ENCODE data around the gene ANXA11. TPM values are rescaled to one million over a fixed set of nuclear protein-coding genes. Genes with fewer than 3 reads are reported as not detected.

ANXA11 gene
- 64.8 TPM for polyA plus RNA-seq (2012; ENCODE audit: insufficient read length, low read depth)

DNA sequence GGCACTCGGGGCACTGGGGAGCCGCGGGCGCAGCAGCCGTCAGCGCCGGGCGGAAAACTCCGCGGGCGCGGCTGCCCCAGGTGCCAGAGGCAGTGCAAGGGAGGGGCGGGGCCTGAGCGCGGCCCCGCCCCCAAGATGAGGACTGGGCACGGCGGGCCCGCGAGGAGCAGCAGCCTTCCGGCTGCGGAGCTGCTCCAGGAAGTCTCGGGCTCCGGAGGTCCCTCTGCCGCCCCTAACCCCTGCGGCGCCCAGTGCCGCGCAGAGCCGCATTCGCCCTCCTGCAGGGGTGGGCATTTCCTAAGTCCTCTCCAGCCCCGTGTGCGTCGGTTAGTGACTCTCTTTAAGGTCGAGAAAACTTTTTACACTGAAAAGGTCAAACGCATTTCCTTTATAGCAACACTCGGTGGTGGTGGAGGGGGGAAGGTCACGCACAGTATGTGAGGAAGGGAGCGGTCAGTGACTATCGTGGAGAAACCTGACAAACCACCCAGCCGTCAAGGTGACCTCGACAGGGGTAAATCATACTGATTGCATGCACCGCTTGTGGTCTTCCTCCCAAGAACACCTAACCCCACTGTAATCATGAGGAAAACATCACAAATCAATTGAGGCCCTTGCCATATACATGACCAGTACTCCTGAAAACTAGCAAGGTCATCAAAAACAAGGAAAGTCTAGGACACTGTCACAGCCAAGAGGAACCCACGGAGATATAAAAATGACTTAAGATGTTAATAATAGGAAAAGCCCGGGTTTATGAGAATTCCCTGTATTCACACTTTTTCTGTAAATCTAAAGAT lies at the start of gene ANXA11:
Gene ANXA11 (minus strand): TSS at position 61 of the 800 bp plus-strand sequence. CDS start 32,676 bp downstream, outside the sequence.
- no peak for TF ChIP-seq SIN3A (IDR thresholded peaks at IDR 0.05; ENCODE audit: borderline replicate concordance, insufficient read depth, low read length)
- peak; percentile 52; the same call in 1 of the 2 replicates for TF ChIP-seq POLR2AphosphoS5 (IDR thresholded peaks at IDR 0.05; ENCODE audit: low read depth, low read length)

- TF ChIP-seq, protein P1, sequence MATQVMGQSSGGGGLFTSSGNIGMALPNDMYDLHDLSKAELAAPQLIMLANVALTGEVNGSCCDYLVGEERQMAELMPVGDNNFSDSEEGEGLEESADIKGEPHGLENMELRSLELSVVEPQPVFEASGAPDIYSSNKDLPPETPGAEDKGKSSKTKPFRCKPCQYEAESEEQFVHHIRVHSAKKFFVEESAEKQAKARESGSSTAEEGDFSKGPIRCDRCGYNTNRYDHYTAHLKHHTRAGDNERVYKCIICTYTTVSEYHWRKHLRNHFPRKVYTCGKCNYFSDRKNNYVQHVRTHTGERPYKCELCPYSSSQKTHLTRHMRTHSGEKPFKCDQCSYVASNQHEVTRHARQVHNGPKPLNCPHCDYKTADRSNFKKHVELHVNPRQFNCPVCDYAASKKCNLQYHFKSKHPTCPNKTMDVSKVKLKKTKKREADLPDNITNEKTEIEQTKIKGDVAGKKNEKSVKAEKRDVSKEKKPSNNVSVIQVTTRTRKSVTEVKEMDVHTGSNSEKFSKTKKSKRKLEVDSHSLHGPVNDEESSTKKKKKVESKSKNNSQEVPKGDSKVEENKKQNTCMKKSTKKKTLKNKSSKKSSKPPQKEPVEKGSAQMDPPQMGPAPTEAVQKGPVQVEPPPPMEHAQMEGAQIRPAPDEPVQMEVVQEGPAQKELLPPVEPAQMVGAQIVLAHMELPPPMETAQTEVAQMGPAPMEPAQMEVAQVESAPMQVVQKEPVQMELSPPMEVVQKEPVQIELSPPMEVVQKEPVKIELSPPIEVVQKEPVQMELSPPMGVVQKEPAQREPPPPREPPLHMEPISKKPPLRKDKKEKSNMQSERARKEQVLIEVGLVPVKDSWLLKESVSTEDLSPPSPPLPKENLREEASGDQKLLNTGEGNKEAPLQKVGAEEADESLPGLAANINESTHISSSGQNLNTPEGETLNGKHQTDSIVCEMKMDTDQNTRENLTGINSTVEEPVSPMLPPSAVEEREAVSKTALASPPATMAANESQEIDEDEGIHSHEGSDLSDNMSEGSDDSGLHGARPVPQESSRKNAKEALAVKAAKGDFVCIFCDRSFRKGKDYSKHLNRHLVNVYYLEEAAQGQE (IDR thresholded peaks at IDR 0.05; ENCODE audit: insufficient read depth in 1 of 2, low read depth in 2 of 2, low read length in 2 of 2), result no peak
- TF ChIP-seq TAF1 (IDR thresholded peaks at IDR 0.05; ENCODE audit: borderline replicate concordance, insufficient read depth, low read length) (no peak), FOXP2 (optimal IDR thresholded peaks at IDR 0.05; ENCODE audit: borderline replicate concordance, extremely low read depth, extremely low read length, insufficient read depth) (no peak), SIN3A (IDR thresholded peaks at IDR 0.05; ENCODE audit: borderline replicate concordance, insufficient read depth, low read length) (no peak), POLR2AphosphoS5 (IDR thresholded peaks at IDR 0.05; ENCODE audit: low read depth, low read length) (no peak)
Observed at GRCh38 chr10:80253266-80253962, 48.1 kb upstream of the ANXA11 start.

DNA sequence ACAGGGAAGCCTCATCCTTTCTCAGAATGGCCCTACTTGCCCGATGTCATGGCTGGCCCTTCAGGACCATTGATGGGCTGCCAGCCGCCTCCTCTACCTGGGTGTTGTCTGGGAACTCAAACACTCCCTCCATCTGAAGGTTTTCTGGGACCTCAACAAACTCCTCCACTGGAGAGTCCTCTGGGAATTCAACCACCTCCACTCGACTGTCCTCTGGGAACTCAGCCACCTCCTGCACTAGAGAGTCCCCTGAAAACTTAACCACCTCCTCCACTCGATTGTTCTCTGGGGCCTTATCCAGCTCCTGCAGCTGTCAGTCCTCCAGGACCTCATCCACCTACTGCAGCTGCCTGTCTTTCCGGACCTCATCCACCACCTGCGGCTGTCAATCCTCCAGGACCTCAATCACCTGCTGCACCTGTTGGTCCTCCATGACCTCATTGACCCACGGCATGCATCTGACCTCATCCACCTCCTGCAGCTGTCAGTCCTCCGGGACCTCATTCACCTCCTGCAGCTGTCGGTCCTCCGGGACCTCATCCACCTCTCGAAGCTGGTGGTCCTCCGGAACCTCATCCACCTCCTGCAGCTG lies 47.1 kb upstream of the ANXA11 start:
- no peak for TF ChIP-seq FOXP2 (optimal IDR thresholded peaks at IDR 0.05; ENCODE audit: borderline replicate concordance, extremely low read depth, extremely low read length, insufficient read depth)
- TF ChIP-seq POLR2AphosphoS5 (IDR thresholded peaks at IDR 0.05; ENCODE audit: low read depth, low read length), result no peak
- TF ChIP-seq, protein P1 (IDR thresholded peaks at IDR 0.05; ENCODE audit: insufficient read depth in 1 of 2, low read depth in 2 of 2, low read length in 2 of 2), result no peak
- no peak for TF ChIP-seq SIN3A (IDR thresholded peaks at IDR 0.05; ENCODE audit: borderline replicate concordance, insufficient read depth, low read length)
- no peak for TF ChIP-seq TAF1 (IDR thresholded peaks at IDR 0.05; ENCODE audit: borderline replicate concordance, insufficient read depth, low read length)

GRCh38 chr10:80211786-80212185 lies 6.4 kb upstream of the ANXA11 start:
- TF ChIP-seq POLR2AphosphoS5 (IDR thresholded peaks at IDR 0.05; ENCODE audit: low read depth, low read length), result no peak
- TF ChIP-seq SIN3A (IDR thresholded peaks at IDR 0.05; ENCODE audit: borderline replicate concordance, insufficient read depth, low read length), result no peak
- TF ChIP-seq, protein P1 (IDR thresholded peaks at IDR 0.05; ENCODE audit: insufficient read depth in 1 of 2, low read depth in 2 of 2, low read length in 2 of 2), result no peak
- no peak for TF ChIP-seq TAF1 (IDR thresholded peaks at IDR 0.05; ENCODE audit: borderline replicate concordance, insufficient read depth, low read length)
- no peak for TF ChIP-seq FOXP2 (optimal IDR thresholded peaks at IDR 0.05; ENCODE audit: borderline replicate concordance, extremely low read depth, extremely low read length, insufficient read depth)

GRCh38 chr10:80210259-80210658 lies 4.9 kb upstream of the ANXA11 start:
- TF ChIP-seq, protein P1 (IDR thresholded peaks at IDR 0.05; ENCODE audit: insufficient read depth in 1 of 2, low read depth in 2 of 2, low read length in 2 of 2), result no peak
- TF ChIP-seq POLR2AphosphoS5 (IDR thresholded peaks at IDR 0.05; ENCODE audit: low read depth, low read length), result no peak
- no peak for TF ChIP-seq FOXP2 (optimal IDR thresholded peaks at IDR 0.05; ENCODE audit: borderline replicate concordance, extremely low read depth, extremely low read length, insufficient read depth)
- TF ChIP-seq TAF1 (IDR thresholded peaks at IDR 0.05; ENCODE audit: borderline replicate concordance, insufficient read depth, low read length), result no peak
- TF ChIP-seq SIN3A (IDR thresholded peaks at IDR 0.05; ENCODE audit: borderline replicate concordance, insufficient read depth, low read length), result no peak

All from PFSK-1 (cell line).